ENCODE measurements around the gene SUCLG2.

- TF ChIP-seq POLR2A (IDR thresholded peaks at IDR 0.05; ENCODE audit: low read depth, low read length) (no peak), TAF1 (IDR thresholded peaks at IDR 0.05; ENCODE audit: low read depth, low read length) (no peak), POLR2AphosphoS5 (IDR thresholded peaks at IDR 0.05; ENCODE audit: low read depth, low read length) (no peak), SPI1 (IDR thresholded peaks at IDR 0.05; ENCODE audit: low read depth, low read length) (no peak)
Measured at GRCh38 chr3:67450153-67450552, 204.3 kb downstream of the SUCLG2 start.

Data from GM12891 (cell line).